NCI-H82 treated with DMSO at 0.1 percent for 48 hours (cell line): ENCODE measurements around the gene SLC66A3.
A peak's percentile ranks its signal among the peaks of the same experiment; 100 is the strongest.

ENCODE experiments used
- DNase-seq: peaks from one replicate; lab custom pipeline; 2025; ENCODE audit not compliant: unreplicated experiment; lab: John Stamatoyannopoulos, UW

The SLC66A3 gene

DNA sequence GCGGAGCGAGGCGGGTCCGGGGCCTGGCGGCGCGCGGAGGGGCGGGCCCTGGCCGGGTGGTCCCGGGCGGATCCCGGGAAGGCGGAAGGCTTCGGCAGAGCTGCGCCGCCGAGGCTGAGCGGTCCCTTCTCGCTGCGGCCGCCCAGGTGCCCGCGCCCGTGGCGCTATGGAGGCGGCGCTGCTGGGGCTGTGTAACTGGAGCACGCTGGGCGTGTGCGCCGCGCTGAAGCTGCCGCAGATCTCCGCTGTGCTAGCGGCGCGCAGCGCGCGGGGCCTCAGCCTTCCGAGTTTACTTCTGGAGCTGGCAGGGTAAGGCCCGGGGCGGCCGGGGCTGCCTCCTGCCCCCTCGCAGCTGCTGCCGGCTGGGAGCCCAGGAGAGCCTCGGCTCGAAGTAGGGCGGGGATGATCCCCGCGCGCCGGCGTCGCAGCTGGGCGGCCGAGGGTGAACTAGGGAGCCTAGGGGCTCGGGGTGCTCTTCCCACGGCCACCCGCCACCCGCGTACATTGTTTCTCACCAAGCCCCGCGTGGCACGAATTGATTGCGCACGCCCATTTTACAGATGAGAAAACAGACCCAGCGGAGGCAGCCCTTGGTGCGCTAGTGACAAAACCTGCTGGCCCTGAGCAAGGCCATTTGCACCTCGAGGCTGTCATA, at the start of gene SLC66A3:
Gene SLC66A3 (plus strand): TSS at position 87 of the 655 bp plus-strand sequence. CDS start 80 bp downstream, at position 167.
- peak; percentile 73 for DNase-seq

- DNase-seq: no peak
Measured at GRCh38 chr2:11109002-11109401, 46.3 kb upstream of the SLC66A3 start.

DNA sequence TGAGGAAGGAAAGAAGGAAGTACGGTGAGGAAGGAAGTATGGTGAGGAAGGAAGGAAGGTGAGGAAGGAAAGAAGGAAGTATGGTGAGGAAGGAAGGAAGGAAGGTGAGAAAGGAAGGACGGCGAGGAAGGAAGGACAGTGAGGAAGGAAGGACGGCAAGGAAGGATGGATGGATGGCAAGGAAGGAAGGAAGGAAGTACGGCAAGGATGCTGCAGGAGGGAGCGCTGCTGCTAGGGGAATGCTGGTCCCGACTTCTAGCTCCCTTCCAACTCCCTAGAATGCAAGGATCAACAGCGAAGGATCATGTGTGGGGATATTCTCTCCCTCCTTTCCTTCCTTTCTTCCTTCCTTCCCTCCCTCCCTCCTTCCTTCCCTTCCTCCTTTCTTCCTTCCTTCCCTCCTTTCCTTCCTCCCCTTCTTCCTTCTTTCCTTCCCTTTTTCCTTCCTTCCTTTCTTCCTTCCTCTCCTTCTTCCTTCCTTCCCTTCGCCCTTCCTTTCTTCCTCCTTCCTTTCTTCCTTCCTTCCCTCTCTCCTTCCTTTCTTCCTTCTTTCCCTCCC, 42.3 kb upstream of the SLC66A3 start:
- no peak for DNase-seq

GRCh38 chr2:11117776-11118175, 37.5 kb upstream of the SLC66A3 start:
- no peak for DNase-seq

DNA sequence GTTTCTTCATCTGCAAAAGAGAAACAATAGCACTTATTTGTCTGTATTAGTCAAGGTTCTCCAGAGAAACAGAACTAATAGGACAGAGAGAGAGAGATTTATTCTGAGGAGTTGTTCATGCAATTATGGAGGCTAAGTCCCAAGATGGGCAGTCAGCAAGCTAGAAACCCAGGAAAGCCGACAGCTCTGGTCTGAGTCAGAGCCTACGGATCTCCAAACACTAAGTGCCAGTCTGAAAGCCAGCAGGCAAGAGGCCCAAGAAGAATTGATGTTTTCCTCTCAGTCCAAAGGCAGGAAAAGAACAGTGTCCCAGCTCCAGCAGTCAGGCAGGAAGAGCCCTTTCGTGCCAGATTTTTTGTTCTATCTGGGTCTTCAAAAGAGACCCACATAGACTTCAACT, 36.5 kb upstream of the SLC66A3 start:
- DNase-seq: no peak

GRCh38 chr2:11121099-11121822, 34.0 kb upstream of the SLC66A3 start:
- DNase-seq: no peak

DNA sequence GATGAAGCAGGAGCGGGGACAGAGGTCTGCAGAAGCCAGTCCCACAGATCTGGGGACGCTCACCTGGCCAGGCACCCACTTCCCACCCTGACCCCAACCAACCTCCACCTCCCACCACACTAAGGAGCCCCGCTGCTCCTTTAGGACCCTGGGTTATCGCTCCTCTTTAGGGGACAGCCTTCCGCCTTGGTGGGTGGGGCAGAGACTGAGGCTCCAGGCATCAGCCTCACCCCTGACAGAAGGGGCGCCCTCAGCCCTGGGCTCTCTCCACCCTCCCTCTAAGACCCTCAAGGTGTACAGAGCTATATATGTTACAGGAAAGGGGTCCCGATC, 33.5 kb upstream of the SLC66A3 start:
- no peak for DNase-seq

- DNase-seq: no peak
Measured at GRCh38 chr2:11122380-11122779, 32.9 kb upstream of the SLC66A3 start.

- no peak for DNase-seq
Measured at GRCh38 chr2:11123001-11123809, 32.1 kb upstream of the SLC66A3 start.

- peak; percentile 13 for DNase-seq
Measured at GRCh38 chr2:11123856-11124759, 31.2 kb upstream of the SLC66A3 start.

GRCh38 chr2:11124760-11125068, 30.6 kb upstream of the SLC66A3 start:
- DNase-seq: no peak

DNA sequence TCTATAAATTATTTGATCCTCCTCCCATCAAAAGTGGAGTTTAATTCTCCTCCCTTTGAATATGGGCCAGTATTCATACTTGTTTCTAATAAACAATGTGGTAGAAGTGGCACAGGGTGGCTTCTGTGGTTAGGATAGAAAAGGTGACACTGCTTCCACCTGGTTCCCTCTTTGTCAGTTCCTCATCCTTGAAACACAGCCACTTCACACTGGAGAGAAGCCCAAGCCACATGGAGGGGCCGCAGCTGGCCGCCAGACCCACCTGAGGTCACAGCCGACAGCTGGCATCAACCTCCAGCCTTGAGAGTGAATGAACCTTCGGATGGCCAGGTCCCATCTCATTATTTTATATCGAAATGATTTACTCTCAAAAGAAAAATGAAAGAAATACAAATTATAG, 27.5 kb upstream of the SLC66A3 start:
- no peak for DNase-seq

DNA sequence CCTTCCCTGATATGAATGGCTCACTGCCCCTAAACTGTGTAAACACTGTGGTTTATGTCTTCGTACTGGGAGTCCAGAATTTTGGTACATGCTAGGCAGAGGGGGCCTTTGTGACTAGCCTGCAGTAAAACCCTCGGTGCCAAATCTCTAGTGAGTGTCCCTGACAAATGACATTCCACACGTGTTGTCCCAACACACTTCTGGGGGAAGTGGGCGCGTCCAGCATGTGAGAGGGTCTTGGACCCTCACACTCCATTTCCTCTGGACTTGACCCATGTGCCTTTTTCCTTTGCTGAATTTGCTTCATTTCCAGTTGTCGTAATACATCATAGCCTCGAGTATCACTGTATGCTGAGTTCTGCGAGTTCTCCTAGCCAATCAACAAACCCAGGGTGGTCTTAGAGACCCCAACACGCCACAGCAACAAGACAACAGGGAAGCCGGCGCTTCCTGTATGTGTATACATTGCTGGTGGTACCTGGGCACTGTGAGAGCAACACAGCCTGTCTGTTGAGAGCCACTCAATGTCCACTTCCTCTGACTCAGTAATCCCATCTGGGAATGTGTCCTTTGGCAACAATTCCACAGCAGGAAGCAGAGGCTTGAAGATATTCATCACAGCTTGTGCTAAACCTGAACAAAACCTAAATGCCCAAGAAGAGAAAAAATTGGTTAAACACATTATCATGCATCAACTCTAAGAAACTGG, 26.9 kb upstream of the SLC66A3 start:
- DNase-seq: no peak

- DNase-seq: peak; percentile 67
Measured at GRCh38 chr2:11129598-11130449, 25.4 kb upstream of the SLC66A3 start.

DNA sequence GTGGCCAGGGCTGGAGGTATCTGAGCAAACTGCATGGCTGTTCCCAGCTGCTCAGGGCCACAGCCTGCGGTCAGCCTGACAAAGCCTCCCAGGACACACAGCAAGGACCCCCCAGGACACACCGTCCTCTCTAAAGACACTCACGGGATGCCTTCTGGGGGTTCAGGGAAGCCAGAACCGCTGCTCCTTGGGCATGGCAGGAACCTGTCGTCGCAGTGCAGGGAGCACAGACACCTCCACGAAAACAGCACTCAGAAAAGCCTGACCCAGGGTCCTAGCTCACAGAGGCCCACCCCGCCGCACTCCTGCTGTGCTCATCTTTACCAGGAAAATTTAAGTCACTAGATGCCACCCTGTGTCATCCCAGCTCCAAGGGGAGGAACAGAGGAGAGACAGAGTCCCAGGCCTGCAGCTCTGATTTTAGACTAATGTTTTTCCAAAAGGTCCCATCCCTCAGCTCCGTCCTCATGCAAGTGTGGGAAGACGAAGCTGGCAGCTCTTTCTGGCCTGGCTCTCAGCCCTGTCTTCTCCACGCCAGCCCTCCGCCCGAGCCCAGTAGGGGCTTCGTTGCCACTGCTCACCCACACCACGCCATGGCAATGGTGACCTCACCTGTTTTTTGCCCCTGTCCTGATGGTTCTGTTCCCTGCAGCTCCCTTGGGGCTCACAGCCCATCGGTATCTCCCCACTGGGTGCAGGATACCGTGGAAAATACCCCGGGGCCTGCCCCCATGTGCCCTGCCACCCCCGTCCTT, 23.9 kb upstream of the SLC66A3 start:
- no peak for DNase-seq

DNA sequence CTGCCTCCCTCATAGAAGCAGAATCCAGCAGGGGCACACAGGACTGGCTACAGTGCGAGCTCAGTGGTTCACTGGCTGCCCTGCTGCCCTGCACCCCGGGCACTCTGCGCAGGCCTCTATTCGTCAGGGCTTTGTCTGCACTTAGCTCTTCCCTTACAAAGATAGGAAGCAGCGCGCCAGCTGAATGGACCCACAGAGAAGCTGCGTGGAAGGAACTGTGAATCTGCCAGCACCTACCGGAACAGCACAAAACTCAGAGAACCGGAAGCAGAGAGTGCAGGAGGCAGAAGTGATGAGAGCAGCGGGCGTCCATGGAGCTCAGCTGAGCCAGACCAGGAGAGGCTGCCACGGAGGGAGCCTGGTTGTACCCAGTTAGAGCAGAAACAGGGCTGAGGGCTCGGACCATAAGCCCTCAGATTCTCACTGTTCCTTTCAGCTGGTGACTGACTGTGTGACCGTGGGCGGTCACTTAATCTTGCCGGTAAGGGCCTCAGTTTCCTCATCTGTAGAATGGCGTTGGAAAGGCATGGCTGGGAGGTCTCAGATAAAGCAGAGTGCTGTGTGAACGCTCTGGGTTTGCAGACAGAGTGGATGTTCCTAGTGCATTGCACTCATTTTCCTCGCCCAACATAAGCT, 23.1 kb upstream of the SLC66A3 start:
- no peak for DNase-seq

- DNase-seq: peak; percentile 78
Measured at GRCh38 chr2:11133238-11133935, 21.9 kb upstream of the SLC66A3 start.

DNA sequence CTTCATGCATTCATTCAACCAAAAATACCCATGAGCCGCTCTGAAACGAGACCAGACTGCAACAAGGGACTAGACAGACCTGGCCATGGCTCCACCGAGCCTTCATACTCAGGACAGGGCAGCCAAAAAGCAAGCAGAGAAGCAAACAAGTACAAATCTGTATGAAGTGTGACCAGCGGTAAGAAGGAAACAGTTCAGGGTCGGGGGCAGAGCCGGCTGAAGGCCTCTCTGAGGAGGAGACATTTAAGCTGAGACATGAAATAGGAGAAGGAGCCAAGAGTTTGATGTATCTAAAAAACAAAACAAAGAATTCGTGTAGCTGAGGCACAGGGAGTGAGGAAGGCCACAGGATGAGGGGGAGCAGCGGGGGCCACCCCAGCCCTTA, 21.3 kb upstream of the SLC66A3 start:
- no peak for DNase-seq
